SK-N-SH (cell line): Measurements from ENCODE around the gene SUGT1. TPM values are rescaled to one million over a fixed set of nuclear protein-coding genes. Genes with fewer than 3 reads are reported as not detected.

Experiments
- CTCF ChIA-PET: fragments of 300-600, 350-600 bp; formaldehyde crosslinking; extraction: SDS; loops from one replicate; lab custom pipeline; 2021; lab: Yijun Ruan, JAX
- POLR2A ChIA-PET: fragments of 350-600 bp; sonication (Branson Sonifier 250); formaldehyde crosslinking; extraction: SDS; loops from one replicate; lab custom pipeline; 2020; ENCODE audit warnings: antibody characterized with exemption, inconsistent platforms; lab: Yijun Ruan, JAX
- DNase-seq: peaks from one replicate; pipeline ENCODE4 v3.0.0; 2012
- H2AFZ ChIP-seq: fragments of 200-600 bp; sonication (generic); 2 replicates; pipeline ENCODE4 v1.8.1; 2016; ENCODE audit warnings: antibody characterized with exemption, mild to moderate bottlenecking, low read depth
- H3F3A ChIP-seq: fragments of 200-600 bp; sonication (generic); replicated peaks from 2 replicates; pipeline ENCODE3; 2016; ENCODE audit warnings: antibody characterized with exemption, mild to moderate bottlenecking; ENCODE audit not compliant: insufficient read depth
- H3K27ac ChIP-seq, 2 experiments: fragments of 200-500 bp in 1 of 2; fragments of 200-600 bp in 1 of 2; sonication (Bioruptor generic) in 1 of 2; sonication (generic), shearing (Covaris generic) in 1 of 2; 2 replicates each; pipeline versions ENCODE4 v1.5.1 to v1.6.1; 2014 to 2016; ENCODE audit warnings: low read depth in 2 of 2, inconsistent platforms in 1 of 2, low read length in 1 of 2, mild to moderate bottlenecking in 1 of 2, mixed read lengths in 1 of 2
- H3K27me3 ChIP-seq: fragments of 200-600 bp; sonication (generic), shearing (Covaris generic); 2 replicates; pipeline ENCODE4 v1.6.1; 2016; ENCODE audit warnings: mixed run types; ENCODE audit not compliant: insufficient read depth
- H3K36me3 ChIP-seq, 2 experiments: fragments of 200-500 bp in 1 of 2; fragments of 200-600 bp in 1 of 2; sonication (Bioruptor generic) in 1 of 2; sonication (generic) in 1 of 2; replicated peaks in 1 of 2; 2 replicates each; pipeline versions ENCODE3 to v1.5.1; 2014 to 2016; ENCODE audit warnings: low read length in 1 of 2, mild to moderate bottlenecking in 1 of 2; ENCODE audit not compliant: insufficient read depth in 2 of 2, control insufficient read depth in 1 of 2
- H3K4me1 ChIP-seq, 2 experiments: fragments of 200-500 bp in 1 of 2; fragments of 200-600 bp in 1 of 2; sonication (Bioruptor generic) in 1 of 2; sonication (generic), shearing (Covaris generic) in 1 of 2; 2 replicates each; pipeline versions ENCODE4 v1.5.1 to v1.6.1; 2014 to 2016; ENCODE audit warnings: low read depth in 1 of 2, low read length in 1 of 2, mixed run types in 1 of 2; ENCODE audit not compliant: insufficient read depth in 2 of 2, control insufficient read depth in 1 of 2
- H3K4me2 ChIP-seq: fragments of 200-600 bp; sonication (generic), shearing (Covaris generic); 2 replicates; pipeline ENCODE4 v1.6.1; 2017; ENCODE audit warnings: mixed run types
- H3K4me3 ChIP-seq, 2 experiments: fragments of 200-500 bp in 1 of 2; fragments of 200-600 bp in 1 of 2; sonication (Bioruptor generic) in 1 of 2; sonication (generic), shearing (Covaris generic) in 1 of 2; 2 replicates each; pipeline versions ENCODE4 v1.5.1 to v1.8.1; 2014 to 2016; ENCODE audit warnings: low read depth in 2 of 2, inconsistent platforms in 1 of 2, low read length in 1 of 2, mild to moderate bottlenecking in 1 of 2, mixed read lengths in 1 of 2, moderate library complexity in 1 of 2
- H3K79me2 ChIP-seq: fragments of 200-600 bp; sonication (generic); 2 replicates; pipeline ENCODE4 v1.8.1; 2017; ENCODE audit warnings: mild to moderate bottlenecking; ENCODE audit not compliant: insufficient read depth
- H3K9ac ChIP-seq: fragments of 200-600 bp; sonication (generic); 2 replicates; pipeline ENCODE4 v1.6.1; 2017; ENCODE audit warnings: mixed run types
- H3K9me2 ChIP-seq: fragments of 200-600 bp; sonication (generic); 2 replicates; pipeline ENCODE4 v1.6.1; 2017; ENCODE audit warnings: mixed run types
- H3K9me3 ChIP-seq: fragments of 200-600 bp; sonication (generic); 2 replicates; pipeline ENCODE4 v1.6.1; 2017; ENCODE audit warnings: mixed run types, mild to moderate bottlenecking, moderate library complexity
- H4K20me1 ChIP-seq: fragments of 200-600 bp; sonication (generic); 2 replicates; pipeline ENCODE4 v1.6.1; 2017; ENCODE audit warnings: mild to moderate bottlenecking, mixed run types; ENCODE audit not compliant: insufficient read depth
- CHD2 ChIP-seq: fragments of 150-350 bp; IDR thresholded peaks from 2 replicates; pipeline ENCODE4 v1.6.1; 2018; ENCODE audit warnings: low read length; ENCODE audit not compliant: partially characterized antibody
- ELF1 ChIP-seq: IDR thresholded peaks from 2 replicates; pipeline ENCODE4 v1.4.0; 2012
- EZH2phosphoT487 ChIP-seq: fragments of 200-600 bp; sonication (generic); IDR thresholded peaks from 2 replicates; pipeline ENCODE4 v1.6.1; 2017; ENCODE audit warnings: low read depth, mixed run types, mild to moderate bottlenecking, antibody characterized with exemption, moderate library complexity, borderline replicate concordance
- FOXM1 ChIP-seq: IDR thresholded peaks from 2 replicates; pipeline ENCODE4 v1.4.0; 2012; ENCODE audit warnings: low read depth, mild to moderate bottlenecking
- GATA2 ChIP-seq: sonication (generic); formaldehyde crosslinking; IDR thresholded peaks from 2 replicates; pipeline ENCODE4 v1.5.0; 2020; ENCODE audit warnings: mild to moderate bottlenecking, missing genetic modification reagents
- MEF2A ChIP-seq: IDR thresholded peaks from 2 replicates; pipeline ENCODE4 v1.4.0; 2012; ENCODE audit warnings: low read depth, borderline replicate concordance
- MXI1 ChIP-seq: IDR thresholded peaks from 2 replicates; pipeline ENCODE4 v1.6.1; 2012; ENCODE audit warnings: mild to moderate bottlenecking, low read depth, low read length, improper control_type of control experiment
- NRF1 ChIP-seq: IDR thresholded peaks from 2 replicates; pipeline ENCODE4 v1.6.1; 2012; ENCODE audit warnings: low read depth, mild to moderate bottlenecking, low read length
- RAD21 ChIP-seq: IDR thresholded peaks from 2 replicates; pipeline ENCODE4 v1.6.1; 2012; ENCODE audit warnings: mild to moderate bottlenecking, low read length
- RXRA ChIP-seq: IDR thresholded peaks from 2 replicates; pipeline ENCODE4 v1.4.0; 2012; ENCODE audit warnings: low read depth, mild to moderate bottlenecking, borderline replicate concordance
- SMC3 ChIP-seq: IDR thresholded peaks from 2 replicates; pipeline ENCODE4 v1.6.1; 2012; ENCODE audit warnings: low read depth, low read length, improper control_type of control experiment
- WGBS: methylation state at CpG from one replicate; pipeline ENCODE4 v1.1.6; 2017; ENCODE audit warnings: low lambda C conversion rate; 5-methylcytosine and 5-hydroxymethylcytosine counted together
- polyA plus RNA-seq, 3 experiments: library from polyadenylated mRNA; depleted of rRNA; stranded (reverse); fragments of >200 nt; gene quantifications; 2 replicates each; pipeline ENCODE4 v1.2.3, GENCODE V29; 2012
- TF ChIP-seq, protein P1 (sequence below): fragments of 150-350 bp; IDR thresholded peaks from 2 replicates; pipeline ENCODE4 v1.6.1; 2017; ENCODE audit warnings: antibody characterized with exemption, low read length, low read depth, borderline replicate concordance
- TF ChIP-seq, protein P2 (sequence below): IDR thresholded peaks from 2 replicates; pipeline ENCODE4 v1.6.1; 2012; ENCODE audit warnings: mild to moderate bottlenecking, low read depth, low read length, moderate library complexity

Gene SUGT1
- polyA plus RNA-seq, 1 of the 3 experiments (the other 2 are of a cell fraction): 18.6 TPM

DNA sequence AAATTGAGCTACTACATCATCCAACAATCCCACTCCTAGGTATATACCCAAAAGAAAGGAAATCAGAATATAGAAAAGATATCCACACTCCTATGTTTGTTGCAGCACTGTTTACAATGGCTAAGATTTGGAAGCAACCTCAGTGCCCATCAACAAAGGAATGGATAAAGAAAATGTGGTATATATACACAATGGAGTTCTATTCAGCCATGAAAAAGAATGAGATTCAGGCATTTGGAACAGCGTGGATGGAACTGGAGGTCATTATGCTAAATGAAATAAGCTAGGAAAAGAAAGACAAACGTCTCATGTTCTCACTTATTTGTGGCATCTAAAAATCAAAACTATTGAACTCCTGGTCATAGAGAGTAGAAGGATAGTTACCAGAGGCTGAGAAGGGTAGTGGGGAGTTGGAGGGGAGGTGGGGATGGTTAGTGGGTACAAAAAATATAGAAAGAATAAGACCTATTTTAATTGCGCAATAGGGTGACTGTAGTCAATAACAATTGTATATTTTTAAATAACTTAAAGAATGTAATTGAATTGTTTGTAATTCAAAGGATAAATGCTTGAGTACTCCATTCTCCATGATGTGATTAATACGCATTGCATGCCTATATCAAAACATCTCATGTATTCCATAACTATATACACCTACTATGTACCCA lies 37.4 kb upstream of the SUGT1 start:
- Histone ChIP-seq H2AFZ (no peak overlapping the region), H3K4me3 (no peak overlapping the region), H3K27ac (no peak overlapping the region), H3K36me3 (no peaks in the 10 kb centered on the region), H3K9me3 (no peaks in the 10 kb centered on the region), H4K20me1 (no peaks in the 10 kb centered on the region), H3K27me3 (no peaks in the 10 kb centered on the region), H3K9me2 (no peaks in the 10 kb centered on the region), H3K9ac (no peak overlapping the region), H3K79me2 (peaks cover 33% of the 10 kb centered on the region; the same call in 1 of the 2 replicates), H3K4me2 (no peak overlapping the region), H3K4me1 (no peaks in the 10 kb centered on the region; a peak in 1 of 4 replicates), H3F3A (peaks cover 5% of the 10 kb centered on the region)
- POLR2A ChIA-PET: no interaction called here
- TF ChIP-seq CHD2: no peak
- no peak for TF ChIP-seq NRF1
- no peak for TF ChIP-seq SMC3
- TF ChIP-seq GATA2 (CRISPR knock-in tag): no peak
- TF ChIP-seq, protein P1, sequence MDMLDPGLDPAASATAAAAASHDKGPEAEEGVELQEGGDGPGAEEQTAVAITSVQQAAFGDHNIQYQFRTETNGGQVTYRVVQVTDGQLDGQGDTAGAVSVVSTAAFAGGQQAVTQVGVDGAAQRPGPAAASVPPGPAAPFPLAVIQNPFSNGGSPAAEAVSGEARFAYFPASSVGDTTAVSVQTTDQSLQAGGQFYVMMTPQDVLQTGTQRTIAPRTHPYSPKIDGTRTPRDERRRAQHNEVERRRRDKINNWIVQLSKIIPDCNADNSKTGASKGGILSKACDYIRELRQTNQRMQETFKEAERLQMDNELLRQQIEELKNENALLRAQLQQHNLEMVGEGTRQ: no peak
- TF ChIP-seq MXI1: no peak
- TF ChIP-seq ELF1: no peak
- no peak for TF ChIP-seq MEF2A
- no peak for TF ChIP-seq RAD21
- TF ChIP-seq, protein P2, sequence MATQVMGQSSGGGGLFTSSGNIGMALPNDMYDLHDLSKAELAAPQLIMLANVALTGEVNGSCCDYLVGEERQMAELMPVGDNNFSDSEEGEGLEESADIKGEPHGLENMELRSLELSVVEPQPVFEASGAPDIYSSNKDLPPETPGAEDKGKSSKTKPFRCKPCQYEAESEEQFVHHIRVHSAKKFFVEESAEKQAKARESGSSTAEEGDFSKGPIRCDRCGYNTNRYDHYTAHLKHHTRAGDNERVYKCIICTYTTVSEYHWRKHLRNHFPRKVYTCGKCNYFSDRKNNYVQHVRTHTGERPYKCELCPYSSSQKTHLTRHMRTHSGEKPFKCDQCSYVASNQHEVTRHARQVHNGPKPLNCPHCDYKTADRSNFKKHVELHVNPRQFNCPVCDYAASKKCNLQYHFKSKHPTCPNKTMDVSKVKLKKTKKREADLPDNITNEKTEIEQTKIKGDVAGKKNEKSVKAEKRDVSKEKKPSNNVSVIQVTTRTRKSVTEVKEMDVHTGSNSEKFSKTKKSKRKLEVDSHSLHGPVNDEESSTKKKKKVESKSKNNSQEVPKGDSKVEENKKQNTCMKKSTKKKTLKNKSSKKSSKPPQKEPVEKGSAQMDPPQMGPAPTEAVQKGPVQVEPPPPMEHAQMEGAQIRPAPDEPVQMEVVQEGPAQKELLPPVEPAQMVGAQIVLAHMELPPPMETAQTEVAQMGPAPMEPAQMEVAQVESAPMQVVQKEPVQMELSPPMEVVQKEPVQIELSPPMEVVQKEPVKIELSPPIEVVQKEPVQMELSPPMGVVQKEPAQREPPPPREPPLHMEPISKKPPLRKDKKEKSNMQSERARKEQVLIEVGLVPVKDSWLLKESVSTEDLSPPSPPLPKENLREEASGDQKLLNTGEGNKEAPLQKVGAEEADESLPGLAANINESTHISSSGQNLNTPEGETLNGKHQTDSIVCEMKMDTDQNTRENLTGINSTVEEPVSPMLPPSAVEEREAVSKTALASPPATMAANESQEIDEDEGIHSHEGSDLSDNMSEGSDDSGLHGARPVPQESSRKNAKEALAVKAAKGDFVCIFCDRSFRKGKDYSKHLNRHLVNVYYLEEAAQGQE: no peak
- WGBS: 94% methylated on average over 4 of the region's 4 CpGs
- DNase-seq: no peak
- CTCF ChIA-PET: interaction anchor here (0.7 kb wide), 1 partner anchor 273 kb away, joined by 4 read pairs; no protein-coding TSS in a partner anchor

DNA sequence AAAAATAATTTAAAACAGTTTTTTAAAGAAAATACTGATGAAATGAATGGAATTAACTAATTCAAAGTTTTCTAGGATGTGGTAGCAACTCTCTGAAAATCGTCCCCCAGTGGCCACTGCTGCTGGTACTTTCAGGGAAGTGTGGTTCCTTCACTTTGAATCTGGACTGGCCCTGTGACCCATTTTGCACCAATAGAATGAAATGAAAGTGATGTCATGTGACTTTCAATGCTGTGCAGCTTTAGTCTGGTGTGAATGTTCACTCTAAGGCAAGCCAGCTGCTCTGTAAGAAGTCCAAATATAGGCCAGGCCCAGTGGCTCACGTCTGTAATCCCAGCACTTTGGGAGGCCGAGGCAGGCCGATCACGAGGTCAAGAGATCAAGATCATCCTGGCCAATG lies 36.8 kb upstream of the SUGT1 start:
- no peaks in the 10 kb centered on the region; a peak in 1 of 4 replicates for H3K4me1 ChIP-seq
- no peaks in the 10 kb centered on the region for H4K20me1 ChIP-seq
- H3K9me2 ChIP-seq: no peaks in the 10 kb centered on the region
- H3K4me3 ChIP-seq: no peak overlapping the region
- H3K79me2 ChIP-seq: peaks cover 35% of the 10 kb centered on the region; the same call in 1 of the 2 replicates
- TF ChIP-seq RXRA: no peak
- no peak for TF ChIP-seq GATA2 (CRISPR knock-in tag)
- no peak for TF ChIP-seq EZH2phosphoT487
- TF ChIP-seq FOXM1: no peak
- no peak for TF ChIP-seq NRF1
- no peak overlapping the region for H3K27ac ChIP-seq
- POLR2A ChIA-PET: interaction anchor here (2.2 kb wide), 1 partner anchor 37 kb away, joined by 25 read pairs; the partner anchor contains the start of gene SUGT1
- 0 out of 2 replicates have a peak overlapping the region, but pooled peaks have one; percentile 45 for H2AFZ ChIP-seq
- peaks cover 5% of the 10 kb centered on the region for H3F3A ChIP-seq
- H3K9ac ChIP-seq: no peak overlapping the region
- WGBS: 86% methylated on average over 1 of the region's 5 CpGs
- H3K9me3 ChIP-seq: no peaks in the 10 kb centered on the region
- DNase-seq: no peak
- no peaks in the 10 kb centered on the region for H3K27me3 ChIP-seq
- CTCF ChIA-PET: interaction anchor here (1.3 to 2.2 kb wide), 3 partner anchors 37 to 585 kb away, joined by 3 to 20 read pairs (median 7); partner anchors contain the start of gene SUGT1
- no peaks in the 10 kb centered on the region for H3K36me3 ChIP-seq
- no peak overlapping the region for H3K4me2 ChIP-seq
